Left ventricle myocardium inferior (tissue), 1 donor: ENCODE results near the gene DENND4A. TPM values are rescaled to one million over a fixed set of nuclear protein-coding genes. Genes with fewer than 3 reads are reported as not detected.
A peak's percentile ranks its signal among the peaks of the same experiment; 100 is the strongest.

ENCODE experiments used
- DNase-seq: peaks from one replicate; pipeline ENCODE4 v3.0.0-alpha.2; 2020
- H3K27ac ChIP-seq: fragments of 200-600 bp; replicated peaks from 2 replicates; pipeline ENCODE4 v1.8.0; 2021
- H3K27me3 ChIP-seq: fragments of 200-600 bp; 2 replicates; pipeline ENCODE4 v1.8.0; 2021; ENCODE audit warnings: low read depth
- H3K36me3 ChIP-seq: fragments of 200-600 bp; 2 replicates; pipeline ENCODE4 v1.8.0; 2021
- H3K4me1 ChIP-seq: fragments of 200-600 bp; 2 replicates; pipeline ENCODE4 v1.8.0; 2021
- H3K4me3 ChIP-seq: fragments of 200-600 bp; 2 replicates; pipeline ENCODE4 v1.8.0; 2021; ENCODE audit warnings: mild to moderate bottlenecking, moderate library complexity
- H3K9me3 ChIP-seq: fragments of 200-600 bp; replicated peaks from 2 replicates; pipeline ENCODE4 v1.8.0; 2021
- CTCF ChIP-seq: fragments of 200-600 bp; IDR thresholded peaks from 2 replicates; pipeline ENCODE4 v1.8.0; 2021; ENCODE audit warnings: antibody characterized with exemption, mild to moderate bottlenecking, borderline replicate concordance
- intact Hi-C: fragments of 100-400 bp; cut with micrococcal nuclease; formaldehyde crosslinking; loops from one replicate; pipeline ENCODE4 v1.11.0; 2022
- microRNA-seq: library from miRNA; unstranded; fragments of <30 nt; microRNA quantifications from one replicate; pipeline ENCODE4 v1.2.0, GENCODE V29; 2020
- total RNA-seq: library from RNA; stranded (reverse); fragmentation: NEBNext Ultra II Directional; extraction: Animal tissue kit (Norgen Biotek cat#: 25700); gene quantifications from one replicate; pipeline ENCODE4 v1.2.1, GENCODE V29; 2021
- donor health status: DM: no; HTN: yes; CAD: no; lungs with severe emphysema.

The DENND4A gene
- total RNA-seq, 1 donor from 2014 or later: 13.5 TPM

DNA sequence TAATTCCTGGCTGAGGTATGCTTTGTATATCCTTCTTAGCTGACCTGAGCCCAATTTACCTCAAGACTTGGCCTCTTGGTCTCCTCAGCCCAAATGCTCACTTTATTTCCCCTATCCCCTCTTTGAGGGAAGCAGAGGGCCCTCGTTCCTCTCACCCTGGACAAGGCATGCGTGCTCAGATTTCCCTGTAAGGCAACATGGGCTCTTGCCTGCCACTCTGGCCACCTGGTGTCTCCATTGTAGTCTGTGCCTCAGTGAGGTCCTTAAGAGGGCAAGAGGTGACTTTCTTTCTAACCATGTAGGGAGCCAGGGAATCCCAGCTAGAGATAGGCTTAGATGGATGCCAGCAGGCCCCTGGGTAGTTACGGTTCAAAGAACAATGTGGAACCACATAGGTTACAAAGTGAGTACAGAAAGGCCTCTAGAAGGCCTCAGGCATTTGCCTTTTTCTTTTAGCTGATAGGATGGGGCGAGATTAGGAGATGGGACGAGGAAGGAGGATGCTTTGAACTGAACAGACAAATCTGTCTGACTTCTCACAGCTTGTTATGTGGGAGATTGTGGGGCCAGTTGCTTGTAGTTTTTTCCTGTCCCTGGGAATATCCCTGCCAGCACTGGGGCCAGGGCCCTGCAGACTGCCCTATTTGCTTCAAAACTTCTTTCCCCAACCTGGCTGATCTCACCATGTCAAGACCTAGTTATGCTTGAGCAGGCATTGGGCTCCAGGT is 180.0 kb downstream of the DENND4A start:
- no peaks in the 10 kb centered on the region for H3K27me3 ChIP-seq
- TF ChIP-seq CTCF: no peak
- intact Hi-C loops: no loop called here
- H3K27ac ChIP-seq: peak overlapping the region; percentile 98
- H3K9me3 ChIP-seq: no peaks in the 10 kb centered on the region
- peaks cover 33% of the 10 kb centered on the region for H3K4me1 ChIP-seq
- H3K4me3 ChIP-seq: peak overlapping the region; percentile 89
- DNase-seq: no peak
- no peaks in the 10 kb centered on the region for H3K36me3 ChIP-seq

DNA sequence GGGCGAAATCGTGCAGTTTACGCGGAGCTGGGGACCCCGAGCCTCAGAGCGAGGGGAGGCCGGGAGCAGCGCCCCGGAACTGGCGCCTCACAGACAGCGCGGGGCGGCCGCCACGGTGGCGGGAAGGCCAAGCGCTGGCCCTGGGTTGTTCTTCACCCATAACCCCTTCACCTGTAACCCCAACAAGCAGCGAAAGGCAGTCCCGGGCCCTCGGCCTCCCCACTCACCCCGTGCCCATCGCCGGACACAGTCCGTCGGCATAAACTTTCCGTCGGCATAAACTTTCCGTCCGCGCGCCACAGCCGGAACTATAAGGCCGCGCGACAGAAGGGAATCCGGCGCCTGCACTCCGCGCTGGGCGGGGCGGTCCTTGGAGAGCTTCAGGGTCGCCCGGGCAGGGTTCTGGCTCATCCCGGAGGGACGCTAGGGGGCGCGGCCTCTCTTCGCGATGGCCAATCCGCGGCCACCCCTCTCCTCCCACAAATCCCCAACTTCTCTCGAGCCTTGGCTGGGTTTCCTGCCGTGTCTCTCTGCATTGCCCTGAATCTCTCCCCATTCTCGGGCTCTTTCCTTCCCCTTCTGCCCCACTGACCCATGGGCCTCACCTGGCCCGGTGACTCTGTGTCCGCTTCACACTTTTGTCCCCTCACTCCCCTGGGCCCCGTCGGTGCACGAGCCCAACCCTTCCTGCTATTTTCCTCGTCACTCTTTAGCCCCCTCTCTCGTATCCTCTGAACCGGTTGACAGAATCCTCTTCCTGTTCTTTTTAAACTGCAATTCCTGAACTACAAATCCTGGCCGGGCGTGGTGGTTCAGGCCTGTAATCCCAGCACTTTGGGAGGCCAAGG is 181.0 kb downstream of the DENND4A start, which contains the start of gene INTS14:
Gene INTS14 (minus strand): TSS at position 261 of the 848 bp plus-strand sequence. CDS start 3,751 bp downstream, outside the sequence.
- Histone ChIP-seq H3K27me3 (no peaks in the 10 kb centered on the region), H3K27ac (peak within 1 kb of the TSS; percentile 98), H3K4me3 (peak within 1 kb of the TSS; percentile 89), H3K4me1 (peaks cover 33% of the 10 kb centered on the region), H3K9me3 (no peaks in the 10 kb centered on the region), H3K36me3 (no peaks in the 10 kb centered on the region)
- peak; percentile 99 for DNase-seq
- intact Hi-C loops: no loop called here
- peak; percentile 75 for TF ChIP-seq CTCF

Small RNA genes lying within 50 kb of the gene (microRNA-seq; reads per million reads assigned to microRNA genes)
- not detected for gene MIR4511

Other genes starting within 250 kb of the DENND4A start
- gene INTS14, start 181.2 kb downstream of the DENND4A start, total RNA-seq: 12.2 TPM
- 2.3 TPM for gene SLC24A1, start 170.4 kb downstream of the DENND4A start, total RNA-seq
- 146 TPM for gene RAB11A, start 77.2 kb upstream of the DENND4A start, total RNA-seq